Measurements from ENCODE around the gene CCAR1. TPM values are rescaled to one million over a fixed set of nuclear protein-coding genes. Genes with fewer than 3 reads are reported as not detected.

The CCAR1 gene
- 52.3 to 76.9 TPM (median 58.0 TPM) in 5 replicates for total RNA-seq (2022; extraction: Qiagen RNA extraction)

GRCh38 chr10:68720793-68721672 is at the start of gene CCAR1:
Gene CCAR1 (plus strand): TSS chr10:68721239. CDS start chr10:68722505, 1,266 bp downstream.

DNA sequence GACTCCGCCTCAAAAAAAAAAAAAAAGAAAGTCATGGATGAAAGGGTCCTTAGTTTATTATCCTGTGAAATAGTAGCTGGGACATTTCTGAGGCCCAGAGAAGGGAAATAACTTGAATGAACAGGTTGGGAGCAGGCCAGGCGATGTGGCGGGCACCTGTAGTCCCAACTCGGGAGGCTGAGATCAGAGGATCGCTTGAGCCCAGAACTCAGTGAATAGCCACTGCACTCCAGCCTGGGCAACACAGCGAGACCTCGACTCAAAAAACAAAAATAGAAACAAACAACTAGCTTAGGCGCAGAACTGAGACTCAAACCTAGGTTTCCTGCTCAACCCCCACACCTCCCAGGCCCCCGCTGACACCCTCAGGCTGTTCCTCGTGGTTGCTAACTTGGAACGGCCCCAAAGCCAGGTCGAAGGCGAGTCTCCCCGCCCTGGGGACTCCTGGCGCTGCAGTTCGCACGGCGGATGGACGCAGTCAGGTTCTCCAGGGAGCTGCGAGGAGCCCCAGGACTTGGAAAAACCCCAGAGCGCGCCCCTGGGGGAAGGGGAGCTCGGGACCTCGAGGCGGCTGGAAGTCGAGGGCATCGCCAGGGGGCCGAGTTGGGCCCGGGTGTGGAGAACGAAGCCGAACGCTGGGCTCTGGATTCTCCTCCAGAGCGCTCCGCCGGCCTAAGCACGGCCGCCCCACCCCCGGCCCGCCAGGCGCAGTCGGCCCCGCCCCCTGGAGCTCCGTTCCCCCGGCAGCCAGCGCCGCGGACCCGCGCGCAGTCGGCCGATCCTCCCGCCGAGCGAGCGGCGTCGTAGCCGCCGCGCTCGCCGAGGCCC is 105.9 kb downstream of the CCAR1 start, which contains the start of gene STOX1:
STOX1 (plus strand) TSS at position 768 of the 828 bp plus-strand sequence. CDS start 93 bp downstream, outside the sequence.

Other genes with a start within 250 kb of the CCAR1 start
- 7.1 to 11.5 TPM (median 8.4 TPM) in 5 replicates for gene DNA2, start 249.3 kb upstream of the CCAR1 start, total RNA-seq (2022; extraction: Qiagen RNA extraction)
- gene SLC25A16, start 193.7 kb upstream of the CCAR1 start, total RNA-seq (2022; extraction: Qiagen RNA extraction), result 16.5 to 17.9 TPM (median 16.8 TPM) in 5 replicates
- 0.37 to 0.68 TPM (median 0.54 TPM) in 5 replicates for gene TET1, start 160.9 kb upstream of the CCAR1 start, total RNA-seq (2022; extraction: Qiagen RNA extraction)
- 0.56 to 0.83 TPM (median 0.61 TPM) in 5 replicates for gene STOX1, start 106.3 kb downstream of the CCAR1 start, total RNA-seq (2022; extraction: Qiagen RNA extraction)
- 29.6 to 41.8 TPM (median 33.1 TPM) in 5 replicates for gene DDX50, start 180.1 kb downstream of the CCAR1 start, total RNA-seq (2022; extraction: Qiagen RNA extraction)
- gene DDX21, start 234.9 kb downstream of the CCAR1 start, total RNA-seq (2022; extraction: Qiagen RNA extraction), result 108 to 166 TPM (median 121 TPM) in 5 replicates